SK-N-SH treated with all-trans-retinoic acid at 6 μM for 48 hours (cell line): ENCODE results near the gene DHX15.

ENCODE experiments used
- ATAC-seq: fragments of 200-7000 bp; cut with Tn5 transposase; 3 replicates; pipeline ENCODE4 v1.9.1; 2020; ENCODE audit warnings: mild to moderate bottlenecking, moderate library complexity
- ARNTL ChIP-seq: fragments of 450-650 bp; formaldehyde crosslinking; IDR thresholded peaks from 2 replicates; pipeline ENCODE4 v1.5.0; 2020; ENCODE audit warnings: low read depth, mild to moderate bottlenecking, moderate library complexity, borderline replicate concordance
- CSDC2 ChIP-seq: fragments of 250-450 bp; sonication (Bioruptor Pico); IDR thresholded peaks from 2 replicates; pipeline ENCODE4 v1.5.0; 2020; ENCODE audit warnings: mild to moderate bottlenecking, moderate library complexity
- ESRRG ChIP-seq: fragments of 250-450 bp; sonication (Bioruptor Pico); IDR thresholded peaks from 2 replicates; pipeline ENCODE4 v1.6.1; 2021; ENCODE audit warnings: mild to moderate bottlenecking
- GLIS3 ChIP-seq: fragments of 250-450 bp; sonication (Bioruptor Pico); IDR thresholded peaks from 2 replicates; pipeline ENCODE4 v1.5.0; 2020; ENCODE audit warnings: mild to moderate bottlenecking, moderate library complexity
- ISL1 ChIP-seq: fragments of 250-450 bp; sonication (Bioruptor Pico); IDR thresholded peaks from 2 replicates; pipeline ENCODE4 v2.1.2; 2022; ENCODE audit warnings: mild to moderate bottlenecking, moderate library complexity
- PPARA ChIP-seq: fragments of 250-450 bp; sonication (Bioruptor Pico); IDR thresholded peaks from 2 replicates; pipeline ENCODE4 v1.5.0; 2020; ENCODE audit warnings: mild to moderate bottlenecking, borderline replicate concordance
- RARB ChIP-seq: fragments of 250-450 bp; sonication (Bioruptor Pico); IDR thresholded peaks from 2 replicates; pipeline ENCODE4 v1.8.0; 2021; ENCODE audit warnings: mild to moderate bottlenecking, moderate library complexity
- SNAI2 ChIP-seq: fragments of 250-450 bp; sonication (Bioruptor Pico); IDR thresholded peaks from 2 replicates; pipeline ENCODE4 v1.5.0; 2020; ENCODE audit warnings: mild to moderate bottlenecking, moderate library complexity
- TCF4 ChIP-seq: fragments of 250-450 bp; sonication (Bioruptor Pico); IDR thresholded peaks from 2 replicates; pipeline ENCODE4 v1.8.0; 2021; ENCODE audit warnings: mild to moderate bottlenecking, moderate library complexity, borderline replicate concordance
- TOX ChIP-seq: fragments of 250-450 bp; sonication (Bioruptor Pico); IDR thresholded peaks from 2 replicates; pipeline ENCODE4 v1.8.0; 2021; ENCODE audit warnings: mild to moderate bottlenecking, moderate library complexity, borderline replicate concordance
- ZC3H10 ChIP-seq: fragments of 250-450 bp; sonication (Bioruptor Pico); IDR thresholded peaks from 2 replicates; pipeline ENCODE4 v1.5.1; 2021; ENCODE audit warnings: mild to moderate bottlenecking, moderate library complexity
- ZFP3 ChIP-seq: fragments of 250-450 bp; sonication (Bioruptor Pico); IDR thresholded peaks from 2 replicates; pipeline ENCODE4 v1.5.0; 2020; ENCODE audit warnings: mild to moderate bottlenecking, moderate library complexity
- ZFP30 ChIP-seq: fragments of 450-650 bp; formaldehyde crosslinking; IDR thresholded peaks from 2 replicates; pipeline ENCODE4 v1.5.0; 2022; ENCODE audit warnings: mild to moderate bottlenecking, moderate library complexity
- ZNF565 ChIP-seq: fragments of 450-650 bp; formaldehyde crosslinking; conservative IDR thresholded peaks from 2 replicates; pipeline ENCODE4 v1.5.0; 2020; ENCODE audit warnings: low read depth, mild to moderate bottlenecking, moderate library complexity
- ZNF70 ChIP-seq: fragments of 450-650 bp; formaldehyde crosslinking; IDR thresholded peaks from 2 replicates; pipeline ENCODE4 v1.5.0; 2020; ENCODE audit warnings: mild to moderate bottlenecking, moderate library complexity
- ZNF8 ChIP-seq: fragments of 450-650 bp; formaldehyde crosslinking; IDR thresholded peaks from 2 replicates; pipeline ENCODE4 v1.5.0; 2020; ENCODE audit warnings: mild to moderate bottlenecking, moderate library complexity
- TF ChIP-seq, protein P1 (sequence below): fragments of 250-450 bp; sonication (Bioruptor Pico); IDR thresholded peaks from 2 replicates; pipeline ENCODE4 v1.8.0; 2020; ENCODE audit warnings: mild to moderate bottlenecking, moderate library complexity, borderline replicate concordance
- TF ChIP-seq, protein P2 (sequence below): fragments of 250-450 bp; sonication (Bioruptor Pico); IDR thresholded peaks from 2 replicates; pipeline ENCODE4 v1.8.0; 2021; ENCODE audit warnings: low read depth, mild to moderate bottlenecking, moderate library complexity, borderline replicate concordance
- TF ChIP-seq, protein P3 (sequence below): fragments of 250-450 bp; sonication (Bioruptor Pico); IDR thresholded peaks from 2 replicates; pipeline ENCODE4 v1.5.1; 2021; ENCODE audit warnings: mild to moderate bottlenecking, moderate library complexity

Gene DHX15

DNA sequence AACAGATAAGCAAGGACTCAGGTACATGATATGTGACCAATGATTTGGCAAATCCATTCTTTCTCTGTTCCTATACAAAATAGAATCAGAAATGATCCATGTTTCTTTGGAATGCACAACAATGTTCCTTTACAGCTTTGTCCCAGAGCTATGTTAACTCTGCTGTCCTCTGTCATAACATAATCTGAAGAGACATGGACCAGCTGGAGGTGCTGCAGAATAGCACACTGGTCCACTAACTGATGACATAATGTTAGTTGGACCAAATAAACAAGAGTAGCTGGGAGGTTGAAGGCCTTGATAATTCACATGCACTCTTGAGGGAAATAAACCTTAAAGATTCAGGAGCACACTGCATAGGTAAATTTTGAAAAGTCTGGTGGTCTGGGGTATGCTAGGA lies 23.0 kb upstream of the DHX15 start:
- TF ChIP-seq, protein P1, sequence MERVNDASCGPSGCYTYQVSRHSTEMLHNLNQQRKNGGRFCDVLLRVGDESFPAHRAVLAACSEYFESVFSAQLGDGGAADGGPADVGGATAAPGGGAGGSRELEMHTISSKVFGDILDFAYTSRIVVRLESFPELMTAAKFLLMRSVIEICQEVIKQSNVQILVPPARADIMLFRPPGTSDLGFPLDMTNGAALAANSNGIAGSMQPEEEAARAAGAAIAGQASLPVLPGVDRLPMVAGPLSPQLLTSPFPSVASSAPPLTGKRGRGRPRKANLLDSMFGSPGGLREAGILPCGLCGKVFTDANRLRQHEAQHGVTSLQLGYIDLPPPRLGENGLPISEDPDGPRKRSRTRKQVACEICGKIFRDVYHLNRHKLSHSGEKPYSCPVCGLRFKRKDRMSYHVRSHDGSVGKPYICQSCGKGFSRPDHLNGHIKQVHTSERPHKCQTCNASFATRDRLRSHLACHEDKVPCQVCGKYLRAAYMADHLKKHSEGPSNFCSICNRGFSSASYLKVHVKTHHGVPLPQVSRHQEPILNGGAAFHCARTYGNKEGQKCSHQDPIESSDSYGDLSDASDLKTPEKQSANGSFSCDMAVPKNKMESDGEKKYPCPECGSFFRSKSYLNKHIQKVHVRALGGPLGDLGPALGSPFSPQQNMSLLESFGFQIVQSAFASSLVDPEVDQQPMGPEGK (CRISPR knock-in tag), result no peak
- TF ChIP-seq PPARA (no peak), RARB (CRISPR knock-in tag) (no peak), ARNTL (CRISPR knock-in tag) (no peak), ZNF70 (no peak), ESRRG (no peak)
- ATAC-seq, result peak; percentile 61; the same call in 2 of the 3 replicates

DNA sequence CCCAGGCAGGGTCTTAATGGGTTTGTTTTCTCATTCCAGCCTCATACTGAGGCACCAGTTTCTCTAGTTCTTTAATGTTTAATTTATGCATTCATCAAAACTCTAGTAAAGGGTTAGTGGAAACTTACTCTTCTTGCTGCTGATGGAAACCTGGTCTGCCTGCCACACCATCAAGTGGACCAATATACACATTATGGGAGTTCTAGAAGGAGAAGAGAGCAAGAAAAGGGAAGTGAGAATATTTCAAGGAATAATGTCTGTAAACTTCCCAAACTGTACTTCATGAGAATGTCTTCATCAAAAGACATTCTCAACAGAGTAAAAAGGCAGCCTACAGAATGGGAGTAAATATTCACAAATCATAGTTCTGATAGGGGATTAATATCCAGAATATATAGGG lies 20.9 kb upstream of the DHX15 start:
- TF ChIP-seq ISL1 (CRISPR knock-in tag), result no peak
- no peak for TF ChIP-seq ARNTL (CRISPR knock-in tag)
- TF ChIP-seq ZFP30 (CRISPR knock-in tag), result no peak
- TF ChIP-seq ZNF70, result no peak
- TF ChIP-seq ZC3H10 (CRISPR knock-in tag), result no peak
- TF ChIP-seq, protein P1 (CRISPR knock-in tag), result no peak
- no peak for TF ChIP-seq ZNF565 (CRISPR knock-in tag)
- TF ChIP-seq GLIS3 (CRISPR knock-in tag), result no peak
- TF ChIP-seq TCF4, result no peak
- TF ChIP-seq, protein P2, sequence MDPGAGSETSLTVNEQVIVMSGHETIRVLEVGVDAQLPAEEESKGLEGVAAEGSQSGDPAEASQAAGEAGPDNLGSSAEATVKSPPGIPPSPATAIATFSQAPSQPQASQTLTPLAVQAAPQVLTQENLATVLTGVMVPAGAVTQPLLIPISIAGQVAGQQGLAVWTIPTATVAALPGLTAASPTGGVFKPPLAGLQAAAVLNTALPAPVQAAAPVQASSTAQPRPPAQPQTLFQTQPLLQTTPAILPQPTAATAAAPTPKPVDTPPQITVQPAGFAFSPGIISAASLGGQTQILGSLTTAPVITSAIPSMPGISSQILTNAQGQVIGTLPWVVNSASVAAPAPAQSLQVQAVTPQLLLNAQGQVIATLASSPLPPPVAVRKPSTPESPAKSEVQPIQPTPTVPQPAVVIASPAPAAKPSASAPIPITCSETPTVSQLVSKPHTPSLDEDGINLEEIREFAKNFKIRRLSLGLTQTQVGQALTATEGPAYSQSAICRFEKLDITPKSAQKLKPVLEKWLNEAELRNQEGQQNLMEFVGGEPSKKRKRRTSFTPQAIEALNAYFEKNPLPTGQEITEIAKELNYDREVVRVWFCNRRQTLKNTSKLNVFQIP (CRISPR knock-in tag), result no peak
- TF ChIP-seq, protein P3, sequence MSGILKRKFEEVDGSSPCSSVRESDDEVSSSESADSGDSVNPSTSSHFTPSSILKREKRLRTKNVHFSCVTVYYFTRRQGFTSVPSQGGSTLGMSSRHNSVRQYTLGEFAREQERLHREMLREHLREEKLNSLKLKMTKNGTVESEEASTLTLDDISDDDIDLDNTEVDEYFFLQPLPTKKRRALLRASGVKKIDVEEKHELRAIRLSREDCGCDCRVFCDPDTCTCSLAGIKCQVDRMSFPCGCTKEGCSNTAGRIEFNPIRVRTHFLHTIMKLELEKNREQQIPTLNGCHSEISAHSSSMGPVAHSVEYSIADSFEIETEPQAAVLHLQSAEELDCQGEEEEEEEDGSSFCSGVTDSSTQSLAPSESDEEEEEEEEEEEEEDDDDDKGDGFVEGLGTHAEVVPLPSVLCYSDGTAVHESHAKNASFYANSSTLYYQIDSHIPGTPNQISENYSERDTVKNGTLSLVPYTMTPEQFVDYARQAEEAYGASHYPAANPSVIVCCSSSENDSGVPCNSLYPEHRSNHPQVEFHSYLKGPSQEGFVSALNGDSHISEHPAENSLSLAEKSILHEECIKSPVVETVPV (CRISPR knock-in tag), result no peak
- no peak for ATAC-seq

DNA sequence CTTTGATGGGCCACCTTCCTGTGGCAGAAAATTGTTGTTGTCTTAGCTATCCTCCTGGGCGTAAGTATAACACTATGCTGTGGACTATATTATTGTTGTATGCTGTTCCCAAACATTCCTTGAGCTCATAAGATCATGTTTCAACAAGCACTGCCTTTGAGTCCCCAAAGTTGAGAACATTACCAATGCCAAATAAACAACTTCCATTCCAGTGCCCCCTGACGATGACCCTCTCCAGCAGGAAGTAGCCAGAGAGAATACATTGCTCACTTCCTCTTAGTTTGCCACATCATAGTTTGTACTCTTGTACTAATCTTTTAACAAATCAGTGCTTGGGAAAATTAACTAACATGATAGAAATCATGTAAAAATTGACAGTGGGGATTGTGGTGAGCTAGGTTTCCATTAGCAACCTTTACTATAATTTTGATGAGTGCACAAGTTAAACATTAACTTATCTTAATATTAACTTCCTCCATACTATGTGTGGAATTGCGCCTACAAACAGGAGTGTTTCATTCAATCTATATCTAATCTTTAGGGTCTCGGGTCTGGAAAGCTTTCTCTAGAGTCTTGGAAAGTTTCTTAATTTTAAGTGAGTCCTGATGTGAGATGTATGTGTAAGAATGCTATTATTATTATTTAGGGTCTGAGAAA lies 20.3 kb upstream of the DHX15 start:
- no peak for ATAC-seq
- TF ChIP-seq SNAI2 (CRISPR knock-in tag) (no peak), PPARA (no peak), GLIS3 (CRISPR knock-in tag) (no peak), RARB (CRISPR knock-in tag) (no peak)

DNA sequence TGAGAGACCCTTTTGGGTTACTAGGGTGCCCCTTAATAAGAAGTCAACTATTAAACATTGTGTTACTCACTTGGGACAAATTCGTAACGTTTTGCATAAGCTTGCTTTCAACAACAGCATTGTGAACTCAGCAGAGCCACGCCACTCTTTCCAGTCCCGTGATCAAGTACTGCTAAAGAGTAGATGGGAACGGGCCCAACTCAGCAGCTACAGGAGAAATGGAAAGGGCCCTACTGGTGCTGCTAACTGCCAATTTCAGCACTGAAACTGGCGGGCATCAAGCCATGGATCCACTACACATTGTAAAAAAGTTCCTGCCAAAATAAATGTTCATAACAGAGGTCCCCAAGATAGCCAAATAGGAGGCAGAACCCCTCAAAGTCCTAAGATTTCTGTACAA lies 19.0 kb upstream of the DHX15 start:
- no peak for TF ChIP-seq ZFP3 (CRISPR knock-in tag)
- no peak for TF ChIP-seq ESRRG
- no peak for TF ChIP-seq TCF4
- no peak for TF ChIP-seq PPARA
- no peak for TF ChIP-seq ZNF8
- no peak for TF ChIP-seq RARB (CRISPR knock-in tag)
- no peak for TF ChIP-seq GLIS3 (CRISPR knock-in tag)
- no peak for TF ChIP-seq ZFP30 (CRISPR knock-in tag)
- no peak for TF ChIP-seq CSDC2 (CRISPR knock-in tag)
- TF ChIP-seq ARNTL (CRISPR knock-in tag), result no peak
- no peak for ATAC-seq

DNA sequence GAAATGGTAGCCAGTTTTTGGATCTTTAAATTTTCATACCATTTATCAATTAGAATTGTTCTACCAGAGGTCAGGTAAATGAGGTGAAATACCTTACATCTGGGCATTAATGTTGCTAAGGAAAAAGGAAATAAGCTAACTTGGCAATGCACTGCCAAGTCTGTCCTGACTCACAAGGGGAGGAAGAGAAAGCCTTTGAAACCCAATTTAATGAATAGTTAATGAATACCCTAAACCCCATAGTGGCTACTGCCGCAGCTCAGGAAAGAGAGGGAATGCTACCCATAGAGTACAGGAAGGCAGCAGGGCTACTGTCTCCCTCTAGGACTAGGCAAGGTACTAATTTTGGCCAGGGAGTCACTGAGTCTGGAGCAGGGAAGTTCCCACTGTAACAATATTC lies 16.8 kb upstream of the DHX15 start:
- ATAC-seq, result no peak
- no peak for TF ChIP-seq ZNF565 (CRISPR knock-in tag)
- TF ChIP-seq SNAI2 (CRISPR knock-in tag), result no peak
- TF ChIP-seq TOX (CRISPR knock-in tag), result no peak
- TF ChIP-seq TCF4, result no peak
- TF ChIP-seq, all 23 proteins: peak for 0
